ENCODE measurements around the gene CROCC. TPM values are rescaled to one million over a fixed set of nuclear protein-coding genes. Genes with fewer than 3 reads are reported as not detected.
"Not testable (repeated sequence)": the region's sequence is repeated elsewhere in the genome, so short reads cannot be mapped to it uniquely, and the experiment has no call there.

The CROCC gene
- total RNA-seq, 1 donor from 2014 or later: 8.9 TPM

GRCh38 chr1:16897653-16898052 lies 24.1 kb upstream of the CROCC start:
- H3K27ac ChIP-seq (replicated peaks); H3K4me3 ChIP-seq; intact Hi-C loops (cut with micrococcal nuclease); H3K9me3 ChIP-seq (replicated peaks); H3K36me3 ChIP-seq; H3K27me3 ChIP-seq (ENCODE audit: low read depth); H3K4me1 ChIP-seq; DNase-seq: not testable (repeated sequence)

DNA sequence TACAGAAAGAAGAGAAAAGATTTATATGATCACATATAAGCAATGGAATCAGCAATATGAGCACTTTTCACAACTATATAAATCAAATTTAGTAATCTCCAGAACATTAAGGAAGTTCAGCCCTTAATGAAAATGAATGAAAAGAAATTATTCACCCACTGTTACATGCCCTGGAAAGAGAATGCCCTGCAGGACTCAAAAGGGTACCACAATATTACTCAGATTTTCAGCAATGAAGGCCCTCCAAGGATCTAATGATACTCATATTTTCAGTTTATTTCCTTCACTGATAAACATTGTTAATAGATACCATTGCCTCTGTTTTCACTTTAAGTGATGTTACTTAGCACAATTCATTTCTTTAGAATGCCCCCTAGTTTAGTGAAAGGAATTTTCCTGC lies 23.4 kb upstream of the CROCC start:
- intact Hi-C loops (cut with micrococcal nuclease); H3K27me3 ChIP-seq (ENCODE audit: low read depth); H3K27ac ChIP-seq (replicated peaks); H3K36me3 ChIP-seq; H3K4me3 ChIP-seq; DNase-seq; H3K9me3 ChIP-seq (replicated peaks): not testable (repeated sequence)
- peaks cover 12% of the 10 kb centered on the region for H3K4me1 ChIP-seq

- peaks cover 18% of the 10 kb centered on the region for H3K4me1 ChIP-seq
- H3K27ac ChIP-seq (replicated peaks); H3K9me3 ChIP-seq (replicated peaks); H3K36me3 ChIP-seq; H3K27me3 ChIP-seq (ENCODE audit: low read depth); H3K4me3 ChIP-seq; intact Hi-C loops (cut with micrococcal nuclease); DNase-seq: not testable (repeated sequence)
Measured at GRCh38 chr1:16899020-16899419, 22.7 kb upstream of the CROCC start.

DNA sequence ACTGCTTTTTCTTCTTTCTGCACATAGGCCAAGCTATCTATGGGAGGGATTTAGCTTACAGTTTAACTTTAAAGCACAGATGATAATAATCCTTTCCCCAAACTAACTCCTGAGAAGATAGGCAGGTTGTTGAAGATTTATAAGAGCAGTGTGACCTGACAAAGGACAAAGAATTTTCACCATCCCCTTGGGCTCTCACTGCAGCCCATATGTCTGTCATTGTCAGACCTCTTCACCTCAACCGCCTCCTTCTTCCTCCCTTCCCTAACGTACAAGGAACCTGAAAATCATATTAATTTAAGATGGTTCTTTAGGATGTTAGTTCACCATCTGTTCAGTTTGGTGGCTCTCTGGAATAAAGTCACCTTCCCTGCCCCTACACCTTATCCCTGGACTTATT lies 21.0 kb upstream of the CROCC start:
- no peaks in the 10 kb centered on the region for H3K27me3 ChIP-seq (ENCODE audit: low read depth)
- H3K4me3 ChIP-seq: no peak overlapping the region
- intact Hi-C loops (cut with micrococcal nuclease): no loop called here
- H3K9me3 ChIP-seq (replicated peaks): peaks cover 5% of the 10 kb centered on the region
- TF ChIP-seq, protein P1, sequence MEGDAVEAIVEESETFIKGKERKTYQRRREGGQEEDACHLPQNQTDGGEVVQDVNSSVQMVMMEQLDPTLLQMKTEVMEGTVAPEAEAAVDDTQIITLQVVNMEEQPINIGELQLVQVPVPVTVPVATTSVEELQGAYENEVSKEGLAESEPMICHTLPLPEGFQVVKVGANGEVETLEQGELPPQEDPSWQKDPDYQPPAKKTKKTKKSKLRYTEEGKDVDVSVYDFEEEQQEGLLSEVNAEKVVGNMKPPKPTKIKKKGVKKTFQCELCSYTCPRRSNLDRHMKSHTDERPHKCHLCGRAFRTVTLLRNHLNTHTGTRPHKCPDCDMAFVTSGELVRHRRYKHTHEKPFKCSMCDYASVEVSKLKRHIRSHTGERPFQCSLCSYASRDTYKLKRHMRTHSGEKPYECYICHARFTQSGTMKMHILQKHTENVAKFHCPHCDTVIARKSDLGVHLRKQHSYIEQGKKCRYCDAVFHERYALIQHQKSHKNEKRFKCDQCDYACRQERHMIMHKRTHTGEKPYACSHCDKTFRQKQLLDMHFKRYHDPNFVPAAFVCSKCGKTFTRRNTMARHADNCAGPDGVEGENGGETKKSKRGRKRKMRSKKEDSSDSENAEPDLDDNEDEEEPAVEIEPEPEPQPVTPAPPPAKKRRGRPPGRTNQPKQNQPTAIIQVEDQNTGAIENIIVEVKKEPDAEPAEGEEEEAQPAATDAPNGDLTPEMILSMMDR (IDR thresholded peaks at IDR 0.05; ENCODE audit: borderline replicate concordance): no peak
- no peak overlapping the region for H3K27ac ChIP-seq (replicated peaks)
- no peak for DNase-seq
- no peaks in the 10 kb centered on the region for H3K36me3 ChIP-seq
- peaks cover 21% of the 10 kb centered on the region for H3K4me1 ChIP-seq

GRCh38 chr1:16901371-16901770 lies 20.4 kb upstream of the CROCC start:
- H3K36me3 ChIP-seq; H3K27ac ChIP-seq (replicated peaks); DNase-seq; H3K27me3 ChIP-seq (ENCODE audit: low read depth); intact Hi-C loops (cut with micrococcal nuclease); H3K4me3 ChIP-seq: not testable (repeated sequence)
- Histone ChIP-seq H3K9me3 (replicated peaks) (peaks cover 11% of the 10 kb centered on the region), H3K4me1 (peaks cover 21% of the 10 kb centered on the region)

DNA sequence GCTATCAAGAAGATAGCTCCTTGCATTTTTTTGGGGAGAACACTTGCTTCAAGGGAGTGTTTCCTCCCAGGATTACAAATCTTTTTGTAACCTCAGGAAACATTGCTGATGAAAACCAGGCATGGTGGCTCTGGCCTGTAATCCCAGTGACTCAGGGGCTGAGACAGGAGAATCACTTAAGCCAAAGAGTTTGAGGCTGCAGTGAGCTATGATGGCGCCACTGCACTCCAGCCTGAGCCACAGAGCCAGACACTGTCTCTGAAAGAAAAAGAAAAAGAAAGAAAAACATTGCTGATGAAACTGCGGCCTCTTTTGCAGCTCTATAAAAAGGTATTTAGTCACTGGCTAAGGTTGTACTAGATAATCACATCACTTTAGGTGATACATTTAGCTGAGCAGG lies 18.7 kb upstream of the CROCC start:
- peak overlapping the region; percentile 97 for H3K27ac ChIP-seq (replicated peaks)
- H3K27me3 ChIP-seq (ENCODE audit: low read depth): no peaks in the 10 kb centered on the region
- TF ChIP-seq, protein P1 (IDR thresholded peaks at IDR 0.05; ENCODE audit: borderline replicate concordance): no peak
- DNase-seq: no peak
- intact Hi-C loops (cut with micrococcal nuclease): no loop called here
- H3K36me3 ChIP-seq: no peaks in the 10 kb centered on the region
- H3K4me3 ChIP-seq: no peak overlapping the region
- peaks cover 13% of the 10 kb centered on the region for H3K4me1 ChIP-seq
- peaks cover 16% of the 10 kb centered on the region for H3K9me3 ChIP-seq (replicated peaks)

DNA sequence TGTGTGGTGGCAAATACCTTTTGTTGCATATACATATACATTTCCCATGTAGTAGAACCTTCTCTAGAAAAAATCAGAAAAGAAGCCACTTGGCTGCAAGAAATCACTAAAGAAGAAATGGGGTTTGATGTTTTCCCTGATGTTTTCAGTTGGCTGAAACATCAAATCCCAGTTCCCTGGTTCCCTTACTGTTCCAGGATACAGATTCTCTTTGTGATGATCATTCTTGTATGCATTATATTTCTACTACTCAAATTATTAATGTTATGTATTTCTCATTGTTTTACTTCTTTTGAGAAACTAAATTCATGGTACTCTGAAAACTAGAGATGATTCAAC lies 18.3 kb upstream of the CROCC start:
- peaks cover 16% of the 10 kb centered on the region for H3K9me3 ChIP-seq (replicated peaks)
- H3K27ac ChIP-seq (replicated peaks): peak overlapping the region; percentile 97
- TF ChIP-seq, protein P1 (IDR thresholded peaks at IDR 0.05; ENCODE audit: borderline replicate concordance): no peak
- H3K4me3 ChIP-seq: peak overlapping the region; percentile 68
- intact Hi-C loops (cut with micrococcal nuclease): no loop called here
- no peaks in the 10 kb centered on the region for H3K36me3 ChIP-seq
- DNase-seq: no peak
- H3K4me1 ChIP-seq: peaks cover 13% of the 10 kb centered on the region
- no peaks in the 10 kb centered on the region for H3K27me3 ChIP-seq (ENCODE audit: low read depth)

DNA sequence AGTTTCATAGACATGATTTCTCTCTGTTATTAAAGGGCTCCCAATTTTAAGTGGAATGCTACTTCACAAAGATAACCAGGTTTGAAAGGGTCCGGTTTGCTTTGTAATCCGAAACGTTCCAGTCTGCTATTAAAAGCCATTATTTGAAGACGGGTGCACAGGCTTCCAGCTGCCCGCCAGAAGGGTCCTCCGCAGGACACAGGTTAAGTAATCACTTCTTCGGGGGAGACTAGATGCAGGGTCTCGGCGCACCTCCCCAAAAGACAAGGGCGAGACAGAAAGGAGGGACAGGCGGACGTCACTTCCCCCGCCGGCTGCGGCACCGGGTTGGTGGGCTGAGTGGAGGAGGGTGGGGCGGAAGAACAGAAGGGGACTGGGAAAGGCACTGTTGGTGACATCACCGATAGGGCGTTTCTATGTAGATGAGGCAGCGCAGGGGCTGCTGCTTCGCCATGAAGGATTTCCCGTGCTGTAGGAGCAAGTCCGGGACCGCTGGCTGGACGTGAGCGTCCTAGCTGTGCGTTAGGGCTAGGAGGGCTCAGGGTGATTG lies 17.1 kb upstream of the CROCC start:
- H3K36me3 ChIP-seq: no peaks in the 10 kb centered on the region
- DNase-seq: peak; percentile 97
- peaks cover 13% of the 10 kb centered on the region for H3K4me1 ChIP-seq
- peak overlapping the region; percentile 68 for H3K4me3 ChIP-seq
- H3K9me3 ChIP-seq (replicated peaks): peaks cover 16% of the 10 kb centered on the region
- intact Hi-C loops (cut with micrococcal nuclease): no loop called here
- peak overlapping the region; percentile 97 for H3K27ac ChIP-seq (replicated peaks)
- TF ChIP-seq, protein P1 (IDR thresholded peaks at IDR 0.05; ENCODE audit: borderline replicate concordance): no peak
- H3K27me3 ChIP-seq (ENCODE audit: low read depth): no peaks in the 10 kb centered on the region
